Parathyroid adenoma (tissue), 2 donors: Measurements from ENCODE around the gene CCDC187.
A peak's percentile ranks its signal among the peaks of the same experiment; 100 is the strongest.

Experiments
- H2AFZ ChIP-seq: fragments of 300-600 bp; sonication (generic); one replicate; pipeline ENCODE4 v1.7.0; 2017; ENCODE audit warnings: antibody characterized with exemption, mild to moderate bottlenecking
- H3K27ac ChIP-seq: fragments of 300-600 bp; sonication (generic); one replicate; pipeline ENCODE4 v1.7.0; 2017
- H3K27me3 ChIP-seq: fragments of 300-600 bp; sonication (generic); one replicate; pipeline ENCODE4 v1.7.0; 2017; ENCODE audit warnings: low read length; ENCODE audit not compliant: control insufficient read depth, insufficient read depth
- H3K36me3 ChIP-seq: fragments of 300-600 bp; sonication (generic); one replicate; pipeline ENCODE4 v1.7.0; 2017; ENCODE audit warnings: low read length; ENCODE audit not compliant: control insufficient read depth, insufficient read depth
- H3K4me1 ChIP-seq: fragments of 300-600 bp; sonication (generic); one replicate; pipeline ENCODE4 v1.7.0; 2017; ENCODE audit warnings: control low read depth
- H3K4me2 ChIP-seq: fragments of 300-600 bp; sonication (generic); one replicate; pipeline ENCODE4 v1.7.0; 2017; ENCODE audit warnings: low read length
- H3K4me3 ChIP-seq: fragments of 300-600 bp; sonication (generic); one replicate; pipeline ENCODE4 v1.7.0; 2017; ENCODE audit warnings: low read depth, low read length
- H3K79me2 ChIP-seq: fragments of 300-600 bp; sonication (generic); one replicate; pipeline ENCODE4 v1.7.0; 2017; ENCODE audit warnings: control low read depth
- H3K9ac ChIP-seq: fragments of 300-600 bp; sonication (generic); one replicate; pipeline ENCODE4 v1.7.0; 2017; ENCODE audit warnings: mild to moderate bottlenecking
- H3K9me3 ChIP-seq: fragments of 300-600 bp; sonication (generic); one replicate; pipeline ENCODE4 v1.7.0; 2017; ENCODE audit warnings: low read length; ENCODE audit not compliant: control insufficient read depth
- CTCF ChIP-seq: fragments of 300-600 bp; sonication (generic); IDR thresholded peaks from one replicate; pipeline ENCODE4 v1.7.0; 2017; ENCODE audit warnings: antibody characterized with exemption, mild to moderate bottlenecking
- donor health status: primary hyperparathyroidism.

Gene CCDC187

GRCh38 chr9:136284311-136284710, 19.6 kb downstream of the CCDC187 start:
- Histone ChIP-seq H3K9me3 (no peaks in the 10 kb centered on the region), H3K27me3 (no peaks in the 10 kb centered on the region), H3K4me2 (no peak overlapping the region), H3K4me3 (no peak overlapping the region), H3K9ac (no peak overlapping the region), H3K27ac (no peak overlapping the region), H2AFZ (no peak overlapping the region), H3K4me1 (peaks cover 6% of the 10 kb centered on the region), H3K36me3 (no peaks in the 10 kb centered on the region), H3K79me2 (no peaks in the 10 kb centered on the region)
- no peak for TF ChIP-seq CTCF

GRCh38 chr9:136283291-136284235, 20.3 kb downstream of the CCDC187 start:
- Histone ChIP-seq H3K27me3 (no peaks in the 10 kb centered on the region), H3K4me2 (peak overlapping the region; percentile 56), H2AFZ (peak overlapping the region; percentile 64), H3K36me3 (no peaks in the 10 kb centered on the region), H3K79me2 (no peaks in the 10 kb centered on the region), H3K9me3 (no peaks in the 10 kb centered on the region), H3K4me3 (peak overlapping the region; percentile 48), H3K27ac (no peak overlapping the region), H3K4me1 (peaks cover 6% of the 10 kb centered on the region), H3K9ac (no peak overlapping the region)
- peak; percentile 79 for TF ChIP-seq CTCF

GRCh38 chr9:136282272-136282861, 21.5 kb downstream of the CCDC187 start:
- Histone ChIP-seq H3K36me3 (no peaks in the 10 kb centered on the region), H3K9ac (no peak overlapping the region), H3K27ac (no peak overlapping the region), H3K4me1 (peaks cover 6% of the 10 kb centered on the region), H3K79me2 (no peaks in the 10 kb centered on the region), H3K4me2 (peak overlapping the region; percentile 67), H3K27me3 (no peaks in the 10 kb centered on the region), H2AFZ (no peak overlapping the region), H3K9me3 (no peaks in the 10 kb centered on the region), H3K4me3 (peak overlapping the region; percentile 35)
- TF ChIP-seq CTCF, result no peak

GRCh38 chr9:136281421-136282271, 22.2 kb downstream of the CCDC187 start:
- Histone ChIP-seq H3K27me3 (no peaks in the 10 kb centered on the region), H3K9ac (no peak overlapping the region), H3K4me1 (peaks cover 6% of the 10 kb centered on the region), H3K4me3 (peak overlapping the region; percentile 35), H3K36me3 (no peaks in the 10 kb centered on the region), H3K27ac (no peak overlapping the region), H3K4me2 (peak overlapping the region; percentile 67), H3K9me3 (no peaks in the 10 kb centered on the region), H2AFZ (no peak overlapping the region), H3K79me2 (no peaks in the 10 kb centered on the region)
- TF ChIP-seq CTCF, result no peak
